CD14-positive monocyte (primary cell): Measurements from ENCODE around the gene OFD1. TPM values are rescaled to one million over a fixed set of nuclear protein-coding genes. Genes with fewer than 3 reads are reported as not detected.

Source experiments
- DNase-seq, 3 donors: peaks; one replicate each; pipeline ENCODE4 v3.0.0-alpha.2; 2011 to 2022
- H2AFZ ChIP-seq: 2 replicates; pipeline ENCODE4 v1.6.0; 2012; ENCODE audit warnings: mild to moderate bottlenecking, low read depth, low read length, inconsistent platforms; ENCODE audit not compliant: insufficient read depth, poor library complexity, severe bottlenecking
- H3K27ac ChIP-seq, 2 donors: 1 replicate in 1 of 2; 2 replicates in 1 of 2; pipeline ENCODE4 v1.5.1; 2012 to 2013; ENCODE audit warnings: low read length in 2 of 2, control low read depth in 1 of 2, inconsistent platforms in 1 of 2, low read depth in 1 of 2, mild to moderate bottlenecking in 1 of 2
- H3K27me3 ChIP-seq, 2 donors: one replicate each; pipeline versions ENCODE4 v1.6.0 to v1.6.1; 2011 to 2013; ENCODE audit warnings: low read length in 2 of 2; ENCODE audit not compliant: control insufficient read depth in 2 of 2, insufficient read depth in 2 of 2
- H3K36me3 ChIP-seq, 2 donors: replicated peaks in 1 of 2; 1 replicate in 1 of 2; 2 replicates in 1 of 2; pipeline versions ENCODE4 v1.5.1 to v1.6.1; 2012 to 2013; ENCODE audit warnings: low read length in 2 of 2, control low read depth in 1 of 2, inconsistent platforms in 1 of 2, mild to moderate bottlenecking in 1 of 2; ENCODE audit not compliant: insufficient read depth in 2 of 2, control insufficient read depth in 1 of 2
- H3K4me1 ChIP-seq, 2 donors: 1 replicate in 1 of 2; 2 replicates in 1 of 2; pipeline versions ENCODE4 v1.5.1 to v1.6.1; 2012 to 2013; ENCODE audit warnings: low read length in 2 of 2, control low read depth in 1 of 2, inconsistent platforms in 1 of 2, mild to moderate bottlenecking in 1 of 2, moderate library complexity in 1 of 2; ENCODE audit not compliant: insufficient read depth in 2 of 2, control insufficient read depth in 1 of 2
- H3K4me2 ChIP-seq: replicated peaks from 2 replicates; pipeline ENCODE3; 2012; ENCODE audit warnings: low read length, moderate library complexity, mild to moderate bottlenecking; ENCODE audit not compliant: poor library complexity, severe bottlenecking; ENCODE audit errors: extremely low read depth
- H3K4me3 ChIP-seq, 3 experiments: fragments of 200-600 bp in 1 of 3; sonication (generic) in 1 of 3; replicated peaks in 1 of 3; 1 replicate in 2 of 3; 2 replicates in 1 of 3; pipeline ENCODE4 v1.5.1; 2011 to 2013; ENCODE audit warnings: low read length in 3 of 3, mild to moderate bottlenecking in 3 of 3, control low read depth in 2 of 3, low read depth in 2 of 3, inconsistent platforms in 1 of 3, moderate library complexity in 1 of 3
- H3K79me2 ChIP-seq: 2 replicates; pipeline ENCODE4 v1.6.0; 2012; ENCODE audit warnings: mild to moderate bottlenecking, control low read depth, inconsistent platforms, low read length, moderate library complexity; ENCODE audit not compliant: insufficient read depth
- H3K9ac ChIP-seq: 2 replicates; pipeline ENCODE4 v1.6.0; 2017; ENCODE audit warnings: low read length, mild to moderate bottlenecking; ENCODE audit not compliant: insufficient read depth, poor library complexity, severe bottlenecking
- H3K9me3 ChIP-seq, 2 donors: replicated peaks in 1 of 2; 1 replicate in 1 of 2; 2 replicates in 1 of 2; pipeline versions ENCODE4 v1.5.1 to v1.6.1; 2012 to 2013; ENCODE audit warnings: low read length in 2 of 2, control low read depth in 1 of 2; ENCODE audit not compliant: control insufficient read depth in 1 of 2, insufficient read depth in 1 of 2
- H4K20me1 ChIP-seq: 2 replicates; pipeline ENCODE4 v1.6.0; 2012; ENCODE audit warnings: mild to moderate bottlenecking, low read length, control low read depth, moderate library complexity; ENCODE audit not compliant: insufficient read depth
- H3K27ac Mint-ChIP-seq, 7 donors: one replicate each; pipeline ENCODE4 v1.8.0; 2020; ENCODE audit warnings: mild to moderate bottlenecking in 7 of 7, mixed read lengths in 7 of 7, moderate library complexity in 6 of 7, inconsistent platforms in 2 of 7
- H3K27me3 Mint-ChIP-seq, 3 donors: one replicate each; pipeline ENCODE4 v1.8.0; 2021 to 2022; ENCODE audit warnings: low read depth in 3 of 3, mild to moderate bottlenecking in 3 of 3, mixed read lengths in 3 of 3, moderate library complexity in 3 of 3, inconsistent platforms in 1 of 3
- H3K36me3 Mint-ChIP-seq, 2 donors: one replicate each; pipeline ENCODE4 v1.8.0; 2020; ENCODE audit warnings: mixed read lengths in 2 of 2, inconsistent platforms in 1 of 2, mild to moderate bottlenecking in 1 of 2
- H3K4me1 Mint-ChIP-seq: one replicate; pipeline ENCODE4 v1.8.0; 2020; ENCODE audit warnings: mild to moderate bottlenecking, mixed read lengths
- H3K4me3 Mint-ChIP-seq, 2 donors: one replicate each; pipeline ENCODE4 v1.8.0; 2020; ENCODE audit warnings: mild to moderate bottlenecking in 2 of 2, mixed read lengths in 2 of 2, moderate library complexity in 1 of 2
- H3K9me3 Mint-ChIP-seq, 7 donors: one replicate each; pipeline ENCODE4 v1.8.0; 2020 to 2022; ENCODE audit warnings: mixed read lengths in 7 of 7, mild to moderate bottlenecking in 6 of 7, moderate library complexity in 6 of 7, inconsistent platforms in 2 of 7
- WGBS: methylation state at CpG from one replicate; pipeline ENCODE4 v1.1.5; 2013; ENCODE audit warnings: missing lambda C conversion rate; ENCODE audit not compliant: insufficient coverage; 5-methylcytosine and 5-hydroxymethylcytosine counted together
- intact Hi-C, 2 donors: fragments of 100-400 bp; cut with micrococcal nuclease; formaldehyde crosslinking; loops; one replicate each; pipeline versions ENCODE4 v1.15.0 to v1.15.1; 2023
- polyA plus RNA-seq, 3 donors: library from polyadenylated mRNA; depleted of rRNA in 1 of 3; unstranded in 2 of 3; stranded (reverse) in 1 of 3; fragments of 300-500 nt in 2 of 3; fragments of >200 nt in 1 of 3; fragmentation: Illumina TruSeq in 2 of 3; gene quantifications; 1 replicate in 2 of 3; 2 replicates in 1 of 3; pipeline ENCODE4 v1.2.3, GENCODE V29; 2012 to 2021
- TF ChIP-seq, protein P1 (sequence below): fragments of 200-600 bp; IDR thresholded peaks from one replicate; pipeline ENCODE4 v1.8.0; 2022; ENCODE audit warnings: antibody characterized with exemption, mild to moderate bottlenecking

The OFD1 gene
- polyA plus RNA-seq, 3 donors, result 2.4 to 10.2 (median 2.9) TPM

DNA sequence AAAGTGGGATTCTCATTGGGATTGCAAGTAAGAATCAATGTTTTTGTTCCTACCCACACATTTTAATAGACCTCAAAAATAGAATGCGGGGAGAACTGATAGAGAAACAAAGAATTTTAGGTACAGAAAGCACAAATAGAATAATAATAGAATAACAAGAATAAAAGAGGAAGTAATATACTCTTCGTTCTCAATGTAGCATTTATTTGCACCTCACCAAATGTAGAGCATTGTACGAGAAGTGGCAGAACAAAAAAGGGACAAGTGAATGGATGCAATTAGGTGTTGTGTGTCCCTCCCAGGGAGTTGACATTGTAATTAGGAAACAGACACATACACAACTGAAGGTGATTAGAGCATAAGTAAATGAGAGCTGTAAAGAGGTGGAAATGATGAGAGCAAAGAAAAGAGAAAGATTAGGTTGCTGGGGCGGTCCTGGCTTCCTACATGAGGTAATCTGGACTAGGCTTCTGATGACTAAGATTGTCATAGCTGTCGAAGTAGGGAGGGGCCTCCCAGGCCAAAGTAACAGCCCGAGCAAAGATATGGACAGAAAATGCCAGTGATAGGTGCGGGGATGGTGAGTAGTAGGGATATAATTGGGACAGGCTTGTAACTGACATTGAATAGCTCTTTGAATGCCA, 35.2 kb upstream of the OFD1 start:
- Histone ChIP-seq H2AFZ (no peak overlapping the region), H3K9me3 (no peaks in the 10 kb centered on the region), H3K27ac (peak overlapping the region in 1 of 2 donors; percentile 45), H3K4me2 (no peak overlapping the region), H3K4me3 (no peak overlapping the region), H3K36me3 (peaks cover 0 to 7% of the 10 kb centered on the region in 2 donors), H3K4me1 (peaks cover 58 to 60% of the 10 kb centered on the region in 2 donors), H3K9ac (no peak overlapping the region), H3K27me3 (peaks cover 0 to 2% of the 10 kb centered on the region in 2 donors), H4K20me1 (peaks cover 92% of the 10 kb centered on the region), H3K79me2 (peaks cover 99% of the 10 kb centered on the region)
- Mint-ChIP-seq H3K4me1 (peaks cover 70% of the 10 kb centered on the region), H3K4me3 (peak overlapping the region in 1 of 2 donors; percentile 36), H3K9me3 (peaks cover 0 to 1% (median 0%) of the 10 kb centered on the region in 7 donors), H3K27me3 (peaks cover 0 to 9% (median 1%) of the 10 kb centered on the region in 3 donors), H3K36me3 (peaks cover 2 to 9% of the 10 kb centered on the region in 2 donors), H3K27ac (peak overlapping the region; percentile 24 to 84 (median 72))
- TF ChIP-seq, protein P1, sequence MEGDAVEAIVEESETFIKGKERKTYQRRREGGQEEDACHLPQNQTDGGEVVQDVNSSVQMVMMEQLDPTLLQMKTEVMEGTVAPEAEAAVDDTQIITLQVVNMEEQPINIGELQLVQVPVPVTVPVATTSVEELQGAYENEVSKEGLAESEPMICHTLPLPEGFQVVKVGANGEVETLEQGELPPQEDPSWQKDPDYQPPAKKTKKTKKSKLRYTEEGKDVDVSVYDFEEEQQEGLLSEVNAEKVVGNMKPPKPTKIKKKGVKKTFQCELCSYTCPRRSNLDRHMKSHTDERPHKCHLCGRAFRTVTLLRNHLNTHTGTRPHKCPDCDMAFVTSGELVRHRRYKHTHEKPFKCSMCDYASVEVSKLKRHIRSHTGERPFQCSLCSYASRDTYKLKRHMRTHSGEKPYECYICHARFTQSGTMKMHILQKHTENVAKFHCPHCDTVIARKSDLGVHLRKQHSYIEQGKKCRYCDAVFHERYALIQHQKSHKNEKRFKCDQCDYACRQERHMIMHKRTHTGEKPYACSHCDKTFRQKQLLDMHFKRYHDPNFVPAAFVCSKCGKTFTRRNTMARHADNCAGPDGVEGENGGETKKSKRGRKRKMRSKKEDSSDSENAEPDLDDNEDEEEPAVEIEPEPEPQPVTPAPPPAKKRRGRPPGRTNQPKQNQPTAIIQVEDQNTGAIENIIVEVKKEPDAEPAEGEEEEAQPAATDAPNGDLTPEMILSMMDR, result no peak
- 0% methylated on average over 1 of the region's 7 CpGs for WGBS
- peak in 2 of 3 donors; percentile 33 to 60 for DNase-seq
- intact Hi-C loops, result loop anchor here (5.0 to 10.0 kb wide), 2 partner anchors 33 to 1175 kb away; partner anchors contain the start of genes FANCB (in 1 of the 2), MOSPD2 (in 1 of the 2), OFD1 (in 1 of the 2) and TRAPPC2 (in 1 of the 2)

DNA sequence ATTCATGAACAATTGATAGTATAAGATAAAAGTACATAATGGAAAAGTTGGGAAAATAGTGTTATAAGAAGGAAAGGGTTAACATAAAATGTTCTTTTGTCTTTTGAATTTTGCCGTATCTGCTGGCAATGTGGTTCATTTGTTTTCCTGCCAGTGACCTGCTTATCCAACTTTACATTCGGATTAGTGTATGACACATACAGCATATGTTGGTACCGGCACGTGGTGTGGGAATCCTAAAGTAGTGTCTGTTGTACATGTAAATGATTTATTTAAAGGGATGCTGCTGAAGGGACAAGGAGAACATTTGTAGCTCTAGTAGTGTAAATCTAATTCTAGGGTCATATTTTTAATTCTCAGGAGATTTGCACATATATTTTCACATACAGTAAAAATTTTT, 34.2 kb upstream of the OFD1 start:
- H3K79me2 ChIP-seq, result peaks cover 99% of the 10 kb centered on the region
- Mint-ChIP-seq H3K27ac (peak overlapping the region in 1 of 7 donors; percentile 26), H3K27me3 (peaks cover 0 to 8% (median 1%) of the 10 kb centered on the region in 3 donors), H3K4me3 (no peak overlapping the region), H3K36me3 (peaks cover 2 to 6% of the 10 kb centered on the region in 2 donors), H3K4me1 (peaks cover 62% of the 10 kb centered on the region), H3K9me3 (peaks cover 0 to 1% (median 0%) of the 10 kb centered on the region in 7 donors)
- H3K36me3 ChIP-seq, result peaks cover 0 to 7% of the 10 kb centered on the region in 2 donors
- no peak overlapping the region for H3K4me3 ChIP-seq
- H3K27ac ChIP-seq, result peak overlapping the region in 1 of 2 donors; percentile 11
- intact Hi-C loops, result no loop called here
- H3K27me3 ChIP-seq, result peaks cover 0 to 2% of the 10 kb centered on the region in 2 donors
- no peak for DNase-seq
- H3K4me1 ChIP-seq, result peaks cover 48 to 49% of the 10 kb centered on the region in 2 donors
- TF ChIP-seq, protein P1, result no peak
- H4K20me1 ChIP-seq, result peaks cover 91% of the 10 kb centered on the region
- no peak overlapping the region for H2AFZ ChIP-seq
- H3K4me2 ChIP-seq, result no peak overlapping the region
- H3K9ac ChIP-seq, result no peak overlapping the region
- no CpG with 5 or more reads among the region's 4 CpGs for WGBS
- H3K9me3 ChIP-seq, result no peaks in the 10 kb centered on the region
